Measurements from ENCODE around the gene RTCB. TPM values are rescaled to one million over a fixed set of nuclear protein-coding genes. Genes with fewer than 3 reads are reported as not detected.

The RTCB gene
- total RNA-seq, 1 donor from 2014 or later = 76.2 TPM

GRCh38 chr22:32417906-32418305 is 5.9 kb upstream of the RTCB start:
- no peaks in the 10 kb centered on the region for H3K36me3 Mint-ChIP-seq (ENCODE audit: unreplicated experiment)
- no peak overlapping the region for H3K4me3 Mint-ChIP-seq (ENCODE audit: unreplicated experiment)
- peaks cover 52% of the 10 kb centered on the region for H3K27me3 Mint-ChIP-seq (ENCODE audit: unreplicated experiment)
- DNase-seq (ENCODE audit: extremely low spot score, unreplicated experiment) = no peak
- no peak overlapping the region for H3K27ac Mint-ChIP-seq (ENCODE audit: unreplicated experiment)
- H3K4me1 Mint-ChIP-seq (ENCODE audit: unreplicated experiment) = no peaks in the 10 kb centered on the region
- TF ChIP-seq CTCF (IDR thresholded peaks at IDR 0.05) = no peak
- no peaks in the 10 kb centered on the region for H3K9me3 Mint-ChIP-seq (ENCODE audit: unreplicated experiment)

GRCh38 chr22:32416556-32417085 is 4.6 kb upstream of the RTCB start:
- Mint-ChIP-seq H3K36me3 (ENCODE audit: unreplicated experiment) (no peaks in the 10 kb centered on the region), H3K27ac (ENCODE audit: unreplicated experiment) (no peak overlapping the region), H3K4me1 (ENCODE audit: unreplicated experiment) (peaks cover 9% of the 10 kb centered on the region), H3K4me3 (ENCODE audit: unreplicated experiment) (no peak overlapping the region), H3K9me3 (ENCODE audit: unreplicated experiment) (no peaks in the 10 kb centered on the region), H3K27me3 (ENCODE audit: unreplicated experiment) (peaks cover 40% of the 10 kb centered on the region)
- no peak for DNase-seq (ENCODE audit: extremely low spot score, unreplicated experiment)
- TF ChIP-seq CTCF (IDR thresholded peaks at IDR 0.05) = no peak

GRCh38 chr22:32414191-32414590 is 2.1 kb upstream of the RTCB start:
- peaks cover 24% of the 10 kb centered on the region for H3K4me1 Mint-ChIP-seq (ENCODE audit: unreplicated experiment)
- H3K4me3 Mint-ChIP-seq (ENCODE audit: unreplicated experiment) = no peak overlapping the region
- no peak for TF ChIP-seq CTCF (IDR thresholded peaks at IDR 0.05)
- peaks cover 27% of the 10 kb centered on the region for H3K27me3 Mint-ChIP-seq (ENCODE audit: unreplicated experiment)
- no peaks in the 10 kb centered on the region for H3K36me3 Mint-ChIP-seq (ENCODE audit: unreplicated experiment)
- no peak overlapping the region for H3K27ac Mint-ChIP-seq (ENCODE audit: unreplicated experiment)
- DNase-seq (ENCODE audit: extremely low spot score, unreplicated experiment) = no peak
- no peaks in the 10 kb centered on the region for H3K9me3 Mint-ChIP-seq (ENCODE audit: unreplicated experiment)

- Mint-ChIP-seq H3K36me3 (ENCODE audit: unreplicated experiment) (peaks cover 3% of the 10 kb centered on the region), H3K4me3 (ENCODE audit: unreplicated experiment) (no peak overlapping the region), H3K27me3 (ENCODE audit: unreplicated experiment) (peaks cover 22% of the 10 kb centered on the region), H3K27ac (ENCODE audit: unreplicated experiment) (no peak overlapping the region), H3K4me1 (ENCODE audit: unreplicated experiment) (peaks cover 24% of the 10 kb centered on the region), H3K9me3 (ENCODE audit: unreplicated experiment) (no peaks in the 10 kb centered on the region)
- TF ChIP-seq CTCF (IDR thresholded peaks at IDR 0.05) = peak; percentile 30
- no peak for DNase-seq (ENCODE audit: extremely low spot score, unreplicated experiment)
These were observed 1.7 kb upstream of the RTCB start for GRCh38 chr22:32413719-32414118.

- peaks cover 24% of the 10 kb centered on the region for H3K4me1 Mint-ChIP-seq (ENCODE audit: unreplicated experiment)
- peaks cover 12% of the 10 kb centered on the region for H3K27me3 Mint-ChIP-seq (ENCODE audit: unreplicated experiment)
- H3K36me3 Mint-ChIP-seq (ENCODE audit: unreplicated experiment) = peaks cover 17% of the 10 kb centered on the region
- H3K9me3 Mint-ChIP-seq (ENCODE audit: unreplicated experiment) = no peaks in the 10 kb centered on the region
- no peak for DNase-seq (ENCODE audit: extremely low spot score, unreplicated experiment)
- peak overlapping the region; percentile 93 for H3K27ac Mint-ChIP-seq (ENCODE audit: unreplicated experiment)
- TF ChIP-seq CTCF (IDR thresholded peaks at IDR 0.05) = no peak
- H3K4me3 Mint-ChIP-seq (ENCODE audit: unreplicated experiment) = peak overlapping the region; percentile 98
These were observed 645 bp downstream of the RTCB start for GRCh38 chr22:32411402-32411801.
